Measurements from ENCODE around the gene FGF8.
"Not testable (repeated sequence)": the region's sequence is repeated elsewhere in the genome, so short reads cannot be mapped to it uniquely, and the experiment has no call there.

Gene FGF8, protein sequence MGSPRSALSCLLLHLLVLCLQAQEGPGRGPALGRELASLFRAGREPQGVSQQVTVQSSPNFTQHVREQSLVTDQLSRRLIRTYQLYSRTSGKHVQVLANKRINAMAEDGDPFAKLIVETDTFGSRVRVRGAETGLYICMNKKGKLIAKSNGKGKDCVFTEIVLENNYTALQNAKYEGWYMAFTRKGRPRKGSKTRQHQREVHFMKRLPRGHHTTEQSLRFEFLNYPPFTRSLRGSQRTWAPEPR

DNA sequence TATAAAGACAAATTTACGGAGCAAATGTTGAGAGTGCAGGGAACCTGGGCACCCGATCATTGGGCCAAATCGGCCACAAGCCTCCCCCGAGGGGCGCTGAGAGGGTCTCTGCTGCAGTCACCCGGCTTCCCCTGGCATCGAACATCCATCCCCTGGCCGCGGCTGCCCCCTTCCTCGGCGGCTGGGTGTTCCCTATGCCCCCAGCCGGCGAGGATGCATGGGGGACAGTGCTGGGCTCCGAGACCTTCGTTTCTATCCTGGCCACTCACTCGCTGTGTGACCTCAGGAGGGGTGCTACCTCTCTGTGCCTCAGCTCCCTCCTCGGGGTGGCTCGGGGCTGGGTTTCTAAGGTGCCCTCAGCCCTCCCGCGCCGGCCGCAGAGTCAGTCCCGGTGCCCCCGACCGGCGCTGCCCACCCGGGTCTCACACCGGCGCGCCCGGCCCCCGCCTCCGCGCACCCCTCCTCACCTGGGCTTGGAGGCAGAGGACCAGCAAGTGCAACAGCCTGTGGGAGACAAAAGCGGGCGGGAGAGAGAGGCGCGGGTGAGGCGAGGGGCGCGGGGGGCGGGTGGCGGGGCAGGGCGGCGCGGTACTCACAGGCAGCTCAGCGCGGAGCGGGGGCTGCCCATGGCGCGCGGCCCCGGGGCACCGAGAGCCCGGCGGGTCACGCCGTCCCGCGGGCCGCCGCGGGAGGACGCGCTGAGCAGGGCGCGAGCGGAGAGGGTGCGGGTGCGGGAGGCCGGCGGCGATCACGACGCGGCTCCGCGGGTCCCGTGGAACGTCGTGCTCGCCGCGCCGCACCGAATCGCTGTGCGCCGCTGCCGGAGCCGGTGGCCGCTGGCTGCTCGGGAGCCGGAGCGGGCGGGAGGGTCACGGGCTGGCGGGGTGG, at the start of gene FGF8:
Gene FGF8 (minus strand): TSS at position 842 of the 888 bp plus-strand sequence. CDS start 214 bp downstream, at position 628.
- DNase-seq (ENCODE audit: low read depth) = no peak

DNA sequence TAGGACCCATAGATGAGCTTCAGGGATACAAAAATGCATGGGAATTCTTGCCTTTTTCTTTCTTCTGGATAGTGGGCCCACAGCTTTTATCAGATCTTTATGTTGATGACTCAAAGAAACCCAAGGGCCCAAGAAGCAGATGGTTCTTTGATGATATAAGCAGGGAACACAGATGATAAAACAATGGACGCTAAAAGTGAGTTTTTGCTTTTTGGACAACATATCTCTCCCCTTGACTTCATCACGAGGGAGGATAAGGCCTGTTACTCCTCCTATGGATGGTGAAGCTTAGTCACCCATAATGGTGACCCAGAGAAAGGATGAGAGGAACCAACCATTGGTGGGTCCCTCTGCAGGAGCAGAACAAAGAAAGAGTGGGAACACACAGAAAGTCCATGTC, 48.8 kb upstream of the FGF8 start:
- DNase-seq (ENCODE audit: low read depth) = no peak

DNA sequence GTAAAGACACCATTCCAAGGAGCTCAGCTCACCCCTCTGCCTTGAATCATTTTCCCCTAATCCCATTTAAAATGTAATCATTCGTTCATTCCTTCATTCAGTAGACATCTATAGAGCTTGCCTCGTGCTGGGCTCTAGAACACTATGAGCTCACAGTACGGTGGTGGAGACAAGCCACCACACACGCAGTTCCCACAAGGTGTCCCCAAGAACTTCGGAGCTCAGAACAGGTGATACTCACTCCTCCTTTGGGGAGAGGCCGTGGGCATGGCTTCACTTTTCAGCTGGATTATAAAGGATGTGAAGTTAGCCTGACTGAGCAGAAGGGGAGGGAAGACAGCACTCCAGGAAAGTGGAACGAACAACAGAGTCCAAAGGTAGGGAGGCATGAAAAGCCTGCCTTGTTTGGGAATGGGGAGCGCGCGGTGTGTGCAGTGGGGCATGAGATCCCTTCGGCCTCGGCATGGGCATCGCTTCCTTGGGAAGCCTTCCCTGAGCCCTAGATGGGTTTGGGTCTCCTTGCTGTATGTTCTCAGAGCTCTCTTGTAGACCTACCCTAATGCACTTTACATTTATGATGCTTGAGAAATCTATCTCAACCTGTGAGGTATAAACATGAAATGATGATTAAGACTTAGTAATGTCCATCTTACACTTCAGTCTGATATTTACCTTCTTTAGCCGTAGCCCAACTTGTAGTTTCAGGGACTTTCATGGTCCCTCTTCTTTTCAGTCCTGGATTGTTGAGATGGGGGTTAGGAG, 43.1 kb upstream of the FGF8 start:
- no peak for DNase-seq (ENCODE audit: low read depth)

DNA sequence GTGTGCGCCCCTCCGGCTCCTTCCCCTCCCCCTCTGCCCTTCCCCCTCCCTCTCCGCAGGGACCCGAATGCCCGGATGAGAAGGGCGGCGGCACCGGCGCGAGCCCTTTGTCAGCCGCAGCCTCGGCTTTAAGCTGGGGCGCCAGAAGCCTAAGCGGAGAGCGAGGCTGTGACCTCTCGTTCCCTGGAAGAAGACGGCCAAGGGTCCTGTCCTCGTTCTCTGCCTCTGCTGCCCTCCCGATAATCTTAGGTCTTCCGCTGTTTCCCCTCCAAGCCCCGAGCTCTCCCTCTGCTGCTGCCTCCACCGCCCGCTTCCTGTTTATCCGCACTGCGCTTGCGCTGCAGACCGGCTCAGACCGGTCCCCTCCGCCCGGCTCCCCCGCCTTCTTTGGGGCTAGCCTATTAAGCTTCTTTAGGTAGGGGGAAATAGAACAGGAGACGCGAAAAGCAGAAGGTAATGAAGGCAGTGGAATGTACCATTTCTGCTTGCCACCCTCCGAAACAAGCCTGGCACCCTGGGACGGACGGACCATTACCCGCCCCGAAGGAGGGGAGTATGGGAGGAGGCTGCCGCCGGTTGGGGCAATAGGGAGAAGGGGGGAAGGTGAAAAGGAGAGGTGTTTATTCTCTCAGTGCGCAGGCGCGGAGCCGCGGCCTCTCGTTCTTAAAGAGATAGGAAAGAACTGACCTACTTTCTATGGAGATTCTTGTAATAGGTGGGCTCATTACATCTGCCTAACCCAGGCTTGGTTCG, 42.4 kb upstream of the FGF8 start, which contains the start of gene OGA:
Gene OGA (minus strand): TSS at position 326 of the 753 bp plus-strand sequence. CDS start 422 bp downstream, outside the sequence.
- peak; percentile 97 for DNase-seq (ENCODE audit: low read depth)

DNA sequence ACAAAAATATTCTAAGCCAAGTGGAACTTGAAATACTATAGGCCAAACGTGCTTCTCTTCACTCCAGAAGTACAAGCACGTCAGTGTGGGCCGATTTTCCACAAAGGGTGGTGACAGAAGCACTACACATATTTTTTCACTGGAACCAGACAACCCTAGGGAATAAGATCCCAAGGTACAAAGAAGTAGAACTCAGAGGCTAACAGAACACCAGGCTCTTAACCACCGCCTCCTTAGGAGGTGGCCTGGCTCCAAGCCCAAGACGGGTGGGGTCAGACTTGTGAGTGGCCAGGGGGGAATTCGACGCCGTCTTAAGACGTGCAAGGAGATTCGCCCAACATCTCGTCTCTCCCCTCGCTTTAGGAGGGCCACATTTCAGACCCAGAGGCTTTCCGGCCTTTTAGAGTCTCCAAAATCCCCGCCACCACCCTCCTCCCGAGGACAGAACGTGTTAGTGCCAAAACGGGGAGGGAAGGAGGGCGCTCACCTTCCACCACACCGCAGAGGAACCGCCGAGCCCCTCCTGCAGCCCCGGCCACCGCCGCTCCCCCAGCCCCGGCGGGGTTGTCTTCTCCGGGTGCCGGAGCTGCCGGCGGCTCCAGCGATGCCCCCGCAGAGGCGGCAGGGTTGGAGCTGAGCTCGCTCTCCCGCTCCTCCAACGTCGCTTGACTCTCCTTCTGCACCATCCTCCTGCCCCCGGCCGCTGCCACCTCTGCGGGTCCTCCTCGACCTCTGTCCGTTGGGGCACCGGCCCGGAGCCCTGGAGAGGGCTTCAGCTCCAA, 41.6 kb upstream of the FGF8 start:
- DNase-seq (ENCODE audit: low read depth) = no peak

DNA sequence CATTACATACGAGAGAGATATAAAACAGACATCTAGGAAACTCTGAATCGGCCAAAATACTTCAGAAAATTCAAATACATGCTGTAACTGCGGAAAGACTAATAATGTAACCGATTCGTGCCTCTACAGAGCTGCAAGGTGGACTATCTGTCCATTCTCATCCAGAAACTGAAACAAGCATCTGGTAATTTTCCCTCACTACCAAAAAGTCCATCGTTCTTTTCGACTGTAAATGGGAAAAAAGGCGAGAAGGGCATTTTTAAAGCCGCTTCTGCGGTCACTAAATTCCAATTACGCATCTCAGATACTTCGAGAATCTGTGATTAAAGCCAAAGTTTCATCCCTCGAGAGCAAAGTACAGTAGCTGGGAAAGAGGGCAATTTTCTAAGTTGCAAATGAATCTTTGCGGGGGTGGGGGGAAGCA, 41.0 kb upstream of the FGF8 start:
- no peak for DNase-seq (ENCODE audit: low read depth)

DNA sequence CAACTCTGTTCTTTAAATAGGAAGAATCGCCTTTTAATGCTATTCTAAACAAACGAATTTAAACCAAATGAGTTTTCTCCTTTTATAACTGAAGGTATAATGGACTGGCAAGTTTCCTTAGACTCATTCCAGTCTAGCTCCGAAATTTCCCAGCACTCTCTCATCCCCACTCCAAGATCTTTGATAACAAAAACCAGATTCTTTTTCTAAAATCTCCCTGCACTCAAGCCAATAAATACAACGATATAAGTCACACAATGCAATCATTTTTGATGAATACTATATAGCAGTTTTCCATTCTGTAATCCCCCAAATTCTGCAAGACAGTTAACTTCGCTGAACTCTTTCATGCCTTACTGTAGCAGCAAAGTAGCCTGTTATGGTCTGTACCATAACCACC, 40.5 kb upstream of the FGF8 start:
- DNase-seq (ENCODE audit: low read depth) = no peak

DNA sequence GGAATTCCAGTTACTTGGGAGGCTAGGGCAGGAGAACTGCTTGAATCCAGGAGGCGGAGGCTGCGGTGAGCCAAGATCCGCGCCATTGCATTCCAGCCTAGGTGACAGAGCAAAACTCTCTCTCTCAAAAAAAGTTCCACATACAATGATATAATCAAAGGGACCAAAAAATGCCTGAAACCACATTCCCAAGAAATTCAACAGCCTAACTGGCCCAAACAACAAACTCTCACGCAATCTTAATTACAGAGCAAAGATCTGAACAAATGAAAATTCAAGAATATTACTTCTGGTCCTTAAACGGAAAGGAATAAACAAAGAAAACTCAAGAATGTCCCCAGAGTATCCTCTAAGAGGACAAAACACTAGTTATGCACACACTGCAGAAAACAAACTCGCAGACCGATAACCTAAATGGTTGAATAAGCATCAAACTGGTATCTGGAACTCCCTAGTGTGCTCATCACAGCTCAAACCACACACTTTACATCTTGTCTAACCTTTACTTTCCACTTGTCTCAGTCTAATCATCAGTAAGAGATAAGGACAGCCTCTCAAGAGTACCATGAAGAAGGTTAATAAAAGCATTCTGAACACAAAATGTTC, 38.7 kb upstream of the FGF8 start:
- DNase-seq (ENCODE audit: low read depth) = no peak

DNA sequence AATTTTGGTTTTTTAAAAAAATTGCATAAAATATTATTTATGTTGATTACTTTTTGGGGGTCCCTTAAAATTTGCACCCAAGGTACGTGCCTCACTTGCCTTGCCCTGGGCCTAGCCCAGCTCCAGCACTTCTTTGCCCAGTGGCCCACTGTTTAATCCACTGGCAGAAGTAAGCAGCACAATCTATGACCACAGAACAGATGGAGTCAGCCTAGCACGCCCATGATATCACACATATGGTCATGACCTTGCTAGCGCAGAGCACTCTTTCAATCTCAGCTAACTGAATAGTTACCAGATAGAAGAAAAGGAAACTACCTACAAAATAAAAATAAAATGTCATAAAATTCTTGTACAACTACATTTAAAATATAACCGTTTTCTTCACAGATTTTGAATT, 36.7 kb upstream of the FGF8 start:
- DNase-seq (ENCODE audit: low read depth) = no peak

DNA sequence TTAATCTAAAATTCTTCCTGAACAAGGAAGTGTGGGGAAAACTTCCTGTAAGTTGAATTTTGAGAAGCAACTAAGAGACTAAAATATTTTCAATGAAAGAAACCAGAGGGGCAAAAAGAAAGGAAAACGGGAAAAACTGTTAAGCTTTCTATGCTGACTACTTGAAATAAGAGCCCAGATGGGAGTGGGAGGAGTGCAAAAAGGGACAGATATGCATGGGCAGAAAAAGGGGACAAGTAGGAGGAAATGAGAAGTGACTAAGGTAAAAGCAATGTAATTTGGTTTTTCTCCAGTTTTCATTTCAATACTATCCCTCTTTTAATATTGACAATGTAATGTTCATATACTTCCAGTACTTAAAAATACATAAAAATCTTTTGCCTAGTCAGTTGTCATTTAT, 31.2 kb upstream of the FGF8 start:
- no peak for DNase-seq (ENCODE audit: low read depth)

DNA sequence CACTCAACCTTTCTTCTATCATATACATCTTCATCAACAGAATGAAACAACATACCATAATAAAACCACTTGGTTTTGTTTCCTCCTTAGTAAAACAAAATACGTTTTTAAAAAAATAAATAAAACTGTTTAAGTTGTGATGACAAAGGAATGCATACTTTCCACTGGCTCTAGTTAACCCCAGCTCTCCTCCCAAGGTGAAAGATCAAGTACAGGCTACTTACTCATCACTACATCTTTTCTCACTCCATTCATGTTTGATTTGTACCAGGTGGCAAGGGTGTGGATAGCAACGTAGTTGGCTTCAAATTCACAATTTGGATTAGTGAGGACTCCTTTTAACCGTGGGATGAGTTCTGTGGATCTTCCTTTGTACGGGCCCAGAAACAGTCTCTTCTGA, 27.6 kb upstream of the FGF8 start:
- no peak for DNase-seq (ENCODE audit: low read depth)

DNA sequence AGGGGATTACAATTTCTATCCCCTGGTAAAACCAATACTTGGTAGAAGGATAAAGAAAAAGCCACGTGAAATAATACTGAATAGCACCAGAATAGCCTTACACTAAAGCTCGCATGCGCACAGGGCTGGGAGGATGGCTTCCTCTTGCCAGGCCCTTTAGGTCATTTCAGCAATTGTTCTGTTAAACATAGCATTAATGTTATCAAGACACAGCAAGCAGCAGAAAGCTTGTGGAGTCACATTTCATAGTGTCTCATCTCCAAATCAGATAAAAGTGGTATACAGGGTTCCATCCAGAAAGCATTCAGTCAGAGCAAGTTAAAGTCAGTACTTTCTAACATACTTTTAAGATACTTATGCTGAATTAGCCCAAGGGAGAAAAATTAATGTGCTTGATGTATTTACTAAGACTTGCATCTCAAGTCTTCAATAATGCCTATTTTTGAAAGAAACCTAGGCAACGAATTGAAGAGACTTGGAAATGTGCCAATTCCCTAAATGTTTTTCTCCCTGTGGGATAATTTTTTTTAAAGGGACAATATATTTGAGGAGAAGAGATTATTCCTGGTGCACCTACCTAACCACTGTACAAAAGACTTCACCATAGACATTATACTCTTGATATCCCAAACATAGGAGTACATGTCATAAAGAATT, 21.6 kb upstream of the FGF8 start:
- DNase-seq (ENCODE audit: low read depth) = no peak

DNA sequence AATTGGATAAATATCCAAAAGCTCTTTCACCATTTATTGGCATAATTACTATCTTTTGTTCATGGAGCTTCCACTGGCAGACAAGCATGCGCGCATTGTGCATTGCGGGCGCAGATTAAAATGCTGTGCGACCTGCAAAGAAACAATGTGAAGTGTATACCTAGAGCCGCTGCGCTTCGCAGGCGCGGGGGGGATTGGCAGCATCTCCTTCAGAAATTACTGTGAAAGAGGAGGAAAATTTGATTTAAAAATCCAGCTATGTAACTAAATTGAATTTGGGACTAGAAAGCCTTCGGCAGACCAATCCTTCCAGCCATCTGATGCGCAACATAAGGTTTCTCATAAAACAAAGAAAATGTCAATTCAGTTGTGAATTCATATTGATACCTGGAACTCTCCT, 17.6 kb upstream of the FGF8 start:
- no peak for DNase-seq (ENCODE audit: low read depth)

DNA sequence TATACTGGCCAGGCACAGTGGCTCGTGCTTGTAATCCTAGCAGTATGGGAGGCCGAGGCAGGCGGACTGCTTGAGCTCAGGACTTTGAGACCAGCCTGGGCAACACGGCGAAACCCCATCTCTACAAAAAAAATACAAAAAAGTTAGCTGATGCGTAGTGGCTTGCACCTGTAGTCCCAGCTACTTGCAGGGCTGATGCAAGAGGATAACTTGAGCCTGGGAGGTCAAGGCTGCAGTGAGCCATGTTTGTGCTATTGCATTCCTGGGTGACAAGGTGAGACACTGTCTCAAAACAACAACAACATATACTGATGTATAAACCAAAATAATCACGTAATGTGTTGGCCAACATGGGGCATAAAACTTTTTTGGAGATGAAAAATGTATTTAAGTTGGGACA, 13.8 kb upstream of the FGF8 start:
- DNase-seq (ENCODE audit: low read depth) = no peak

DNA sequence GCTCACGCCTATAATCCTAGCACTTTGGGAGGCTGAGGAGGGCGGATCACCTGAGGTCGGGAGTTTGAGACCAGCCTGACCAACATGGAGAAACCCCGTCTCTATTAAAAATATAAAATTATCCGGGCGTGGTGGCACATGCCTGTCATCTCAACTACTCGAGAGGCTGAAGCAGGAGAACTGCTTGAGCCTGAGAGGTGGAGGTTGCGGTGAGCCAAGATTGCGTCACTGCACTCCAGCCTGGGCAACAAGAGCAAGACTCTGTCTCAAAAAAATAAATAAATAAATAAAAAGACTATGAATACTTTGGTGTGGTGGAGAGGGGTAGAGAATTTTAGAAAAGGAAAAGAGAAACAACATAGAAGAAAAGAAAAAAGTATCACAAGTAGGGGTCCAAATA, 13.3 kb upstream of the FGF8 start:
- DNase-seq (ENCODE audit: low read depth) = not testable (repeated sequence)

DNA sequence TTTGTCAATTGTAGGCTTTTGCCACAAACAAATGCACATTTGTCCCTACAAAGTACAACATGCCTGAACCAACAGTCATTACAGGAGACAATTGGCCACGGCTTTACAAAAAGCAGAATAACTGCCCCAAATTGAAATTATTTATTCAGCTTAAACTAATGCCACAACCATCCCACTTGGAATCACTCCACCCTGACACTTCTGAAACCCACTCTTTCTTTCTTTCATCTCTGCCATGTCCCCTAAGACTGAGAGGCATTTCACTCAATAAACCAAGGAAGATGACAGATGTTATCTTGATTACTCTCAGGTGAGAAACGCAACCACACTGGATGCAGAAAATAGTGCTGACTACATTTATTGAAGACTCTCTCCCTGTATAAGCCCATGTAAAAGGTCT, 9.9 kb upstream of the FGF8 start:
- no peak for DNase-seq (ENCODE audit: low read depth)

DNA sequence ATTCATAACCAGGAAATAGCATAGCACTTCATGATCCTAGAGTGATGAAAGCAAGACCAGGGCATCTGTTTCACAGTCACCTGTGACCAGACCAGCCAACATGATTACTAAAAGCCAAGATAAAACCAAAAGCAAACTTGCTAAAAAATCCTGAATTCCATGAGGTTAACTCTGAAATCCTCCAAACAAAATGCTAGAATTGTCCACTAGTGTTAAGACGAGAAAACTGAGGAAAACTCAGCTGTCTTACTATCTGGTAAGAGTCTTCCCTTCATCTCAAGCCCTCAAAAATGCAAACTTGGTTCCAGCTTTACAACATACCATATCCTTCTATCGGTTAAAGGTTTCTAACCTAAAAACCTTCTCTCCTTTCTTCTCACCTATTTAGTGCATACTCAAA, 8.6 kb upstream of the FGF8 start:
- DNase-seq (ENCODE audit: low read depth) = no peak

DNA sequence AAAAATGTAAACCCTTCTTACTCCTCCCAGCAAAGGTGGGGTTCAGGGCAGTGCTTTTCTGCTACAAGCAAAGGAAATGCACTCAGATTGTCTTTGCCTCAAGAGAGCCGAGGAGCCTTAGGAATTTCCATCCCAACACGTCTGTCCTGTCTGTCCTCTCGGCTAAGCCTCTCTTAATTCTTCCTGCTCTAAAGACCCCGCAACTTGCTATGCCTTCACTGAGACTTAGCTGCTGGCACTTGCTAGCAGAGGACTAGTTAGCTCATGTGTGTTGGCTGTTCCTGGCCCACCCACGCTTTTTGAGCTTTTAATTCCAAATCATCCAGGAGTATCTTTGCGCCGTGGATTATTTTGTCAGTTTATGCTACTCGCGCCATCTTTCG, 7.8 kb upstream of the FGF8 start:
- no peak for DNase-seq (ENCODE audit: low read depth)

DNA sequence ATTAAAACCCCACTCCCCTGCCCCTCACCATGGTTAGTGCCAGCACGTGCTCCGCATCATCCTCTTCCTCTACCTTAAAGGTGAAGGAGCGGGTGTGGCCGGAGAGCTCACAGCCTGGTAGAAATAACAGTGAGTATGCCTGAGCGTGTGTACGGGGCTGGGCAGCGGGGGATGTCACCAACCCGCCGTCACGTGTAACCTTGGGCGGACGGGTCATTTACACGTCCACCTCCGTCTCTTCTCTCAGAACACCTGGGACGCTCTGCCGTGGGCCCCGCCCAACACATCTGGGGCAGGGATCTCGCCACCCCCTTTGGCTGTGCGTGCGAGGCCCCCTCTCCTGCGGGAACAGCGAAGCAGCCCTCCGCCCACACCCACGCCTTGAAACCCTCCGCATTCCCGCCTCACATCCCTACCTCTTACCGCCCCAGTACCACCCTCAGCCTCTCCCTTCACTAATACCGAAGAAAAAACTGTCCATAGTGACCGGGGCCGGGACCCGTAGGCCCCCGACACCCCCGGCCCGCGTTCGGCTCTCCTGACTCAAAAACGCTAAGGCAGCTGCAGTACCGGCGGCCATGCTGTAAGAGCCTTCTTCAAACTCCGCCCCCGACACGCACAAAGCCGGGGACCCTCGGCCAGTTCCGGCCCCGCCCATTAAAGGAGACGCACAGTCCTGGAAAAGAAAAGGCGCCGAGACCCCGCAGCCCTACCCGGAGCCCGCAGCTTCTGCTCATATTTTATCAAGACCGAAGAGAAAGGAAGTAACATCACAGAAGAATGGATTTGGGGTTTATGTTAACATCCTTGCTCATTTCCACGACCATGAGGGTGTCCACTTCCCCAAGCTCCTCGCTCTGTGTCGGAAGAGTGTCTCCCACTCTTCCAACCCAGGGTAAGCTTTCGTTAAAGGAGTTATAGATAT, 7.2 kb upstream of the FGF8 start, which contains the start of gene NPM3:
Gene NPM3 (minus strand): TSS at position 636 of the 925 bp plus-strand sequence. CDS start 56 bp downstream, at position 580.
- peak; percentile 72 for DNase-seq (ENCODE audit: low read depth)
